MCF 10A (cell line): ENCODE measurements around the gene CTAGE8. TPM values are rescaled to one million over a fixed set of nuclear protein-coding genes. Genes with fewer than 3 reads are reported as not detected.
"Not testable (repeated sequence)": the region's sequence is repeated elsewhere in the genome, so short reads cannot be mapped to it uniquely, and the experiment has no call there.

Experiments used
- BruUV-seq: library from RNA; stranded (reverse); fragments of 400-500 nt; replicated peaks from 2 replicates; lab custom pipeline; 2021; lab: Mats Ljungman, UMichigan
- CTCF ChIA-PET: fragments of 300-600 bp; sonication (Branson Sonifier 250); formaldehyde crosslinking; extraction: SDS; loops from one replicate; lab custom pipeline; 2021; ENCODE audit warnings: antibody characterized with exemption, inconsistent platforms; lab: Yijun Ruan, JAX
- POLR2A ChIA-PET: fragments of 300-600, 350-650 bp; sonication (Branson Sonifier 250); formaldehyde crosslinking; extraction: SDS; loops from one replicate; lab custom pipeline; 2020; ENCODE audit warnings: antibody characterized with exemption, inconsistent platforms; lab: Yijun Ruan, JAX
- DNase-seq: peaks from one replicate; pipeline ENCODE4 v3.0.0-alpha.2; 2018; ENCODE audit not compliant: unreplicated experiment
- H3K27ac Mint-ChIP-seq: one replicate; pipeline ENCODE4 v1.8.0; 2022; ENCODE audit warnings: mild to moderate bottlenecking, low read depth, mixed read lengths; ENCODE audit not compliant: unreplicated experiment
- H3K27me3 Mint-ChIP-seq: one replicate; pipeline ENCODE4 v1.8.0; 2022; ENCODE audit warnings: mixed read lengths; ENCODE audit not compliant: insufficient read depth, unreplicated experiment
- H3K36me3 Mint-ChIP-seq: one replicate; pipeline ENCODE4 v1.8.0; 2022; ENCODE audit warnings: mild to moderate bottlenecking, moderate library complexity, mixed read lengths; ENCODE audit not compliant: insufficient read depth, unreplicated experiment
- H3K4me1 Mint-ChIP-seq: one replicate; pipeline ENCODE4 v1.8.0; 2022; ENCODE audit warnings: mixed read lengths; ENCODE audit not compliant: insufficient read depth, unreplicated experiment
- H3K4me3 Mint-ChIP-seq: one replicate; pipeline ENCODE4 v1.8.0; 2022; ENCODE audit warnings: mild to moderate bottlenecking, moderate library complexity, mixed read lengths; ENCODE audit not compliant: unreplicated experiment
- H3K9me3 Mint-ChIP-seq: one replicate; pipeline ENCODE4 v1.8.0; 2022; ENCODE audit warnings: mixed read lengths; ENCODE audit not compliant: unreplicated experiment
- intact Hi-C: fragments of 100-400 bp; cut with micrococcal nuclease; formaldehyde crosslinking; loops from 2 replicates; pipeline ENCODE4 v1.14.1; 2022
- total RNA-seq: library from RNA; stranded (reverse); gene quantifications from 2 replicates; pipeline ENCODE4 v1.2.3, GENCODE V29; 2022

CTAGE8 gene
- total RNA-seq, 1 experiment from 2014 or later: 0.96 TPM

DNA sequence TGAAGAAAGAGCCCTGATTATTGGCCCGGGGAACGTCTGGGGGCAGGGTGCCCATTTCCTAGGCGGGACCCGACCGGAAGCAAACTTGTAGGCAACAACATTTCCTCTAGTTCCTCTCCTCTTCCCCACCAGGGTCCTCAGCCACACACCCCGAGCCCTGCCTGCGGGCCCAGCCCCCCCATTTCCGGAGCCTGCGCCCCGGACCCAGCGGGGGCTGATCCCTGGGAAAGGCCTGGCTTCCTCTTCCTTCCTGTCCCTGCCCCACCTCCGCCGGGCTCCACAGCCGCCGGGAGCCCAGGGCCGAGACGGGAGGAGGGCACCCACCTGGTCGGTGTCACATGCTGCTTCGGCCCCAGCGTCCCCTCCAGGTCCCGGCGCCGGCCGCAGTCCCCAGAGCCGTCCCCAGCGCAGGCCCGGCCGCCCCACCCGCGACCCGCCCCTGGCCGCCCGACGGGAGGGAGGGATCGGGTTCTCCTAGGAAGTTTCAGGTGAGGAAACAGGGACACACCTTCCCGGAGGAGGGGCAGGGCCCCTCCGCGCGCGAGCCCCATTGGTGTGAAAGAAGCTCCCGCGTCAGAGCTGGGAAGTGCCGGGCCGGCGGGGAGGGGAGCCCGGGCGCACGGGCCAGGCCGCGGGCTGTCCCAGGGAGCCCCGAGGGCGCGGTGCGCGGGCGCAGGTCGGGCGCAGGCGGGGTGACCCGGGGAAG is 24.9 kb upstream of the CTAGE8 start:
- DNase-seq, POLR2A ChIA-PET, H3K27ac Mint-ChIP-seq, H3K4me1 Mint-ChIP-seq, H3K9me3 Mint-ChIP-seq, intact Hi-C loops, BruUV-seq, H3K4me3 Mint-ChIP-seq, H3K27me3 Mint-ChIP-seq, H3K36me3 Mint-ChIP-seq, CTCF ChIA-PET: not testable (repeated sequence)

DNA sequence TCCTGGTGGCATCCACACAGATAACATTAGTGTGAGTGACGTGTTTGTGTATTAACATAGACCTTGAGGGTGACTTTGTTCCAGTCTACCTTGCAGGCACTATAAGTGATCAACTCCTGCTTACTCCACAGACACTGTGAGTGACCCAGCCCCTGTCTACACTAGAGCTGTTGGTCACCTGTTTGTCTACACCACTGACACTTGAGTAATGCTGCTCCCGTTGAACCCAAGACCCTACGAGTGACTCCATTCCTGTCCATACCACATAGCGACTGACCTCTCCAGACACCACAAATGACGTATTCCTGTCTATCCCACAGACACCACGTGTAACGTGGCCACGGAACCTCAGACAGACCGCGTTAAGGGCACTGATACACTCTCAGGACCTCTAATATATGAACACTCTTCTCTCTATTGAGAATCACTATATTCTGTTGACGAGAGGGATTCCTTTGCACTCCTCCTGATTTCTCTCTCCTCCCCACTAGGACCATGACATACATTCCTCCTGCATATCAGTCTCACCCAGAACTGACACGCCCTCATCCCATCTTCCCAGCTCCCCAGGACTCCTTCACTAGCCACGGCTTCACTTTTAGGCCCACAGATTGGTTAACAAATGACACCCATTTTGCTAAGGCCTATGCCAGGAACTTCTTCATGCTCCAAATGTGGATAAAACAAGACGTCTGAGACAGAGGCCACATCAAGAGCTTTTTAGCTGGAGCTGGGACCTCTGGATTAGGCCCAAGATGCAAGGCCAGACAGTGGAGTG is 23.5 kb upstream of the CTAGE8 start:
- DNase-seq, H3K27me3 Mint-ChIP-seq, POLR2A ChIA-PET, CTCF ChIA-PET, BruUV-seq, H3K9me3 Mint-ChIP-seq, intact Hi-C loops, H3K36me3 Mint-ChIP-seq, H3K27ac Mint-ChIP-seq, H3K4me1 Mint-ChIP-seq, H3K4me3 Mint-ChIP-seq: not testable (repeated sequence)

DNA sequence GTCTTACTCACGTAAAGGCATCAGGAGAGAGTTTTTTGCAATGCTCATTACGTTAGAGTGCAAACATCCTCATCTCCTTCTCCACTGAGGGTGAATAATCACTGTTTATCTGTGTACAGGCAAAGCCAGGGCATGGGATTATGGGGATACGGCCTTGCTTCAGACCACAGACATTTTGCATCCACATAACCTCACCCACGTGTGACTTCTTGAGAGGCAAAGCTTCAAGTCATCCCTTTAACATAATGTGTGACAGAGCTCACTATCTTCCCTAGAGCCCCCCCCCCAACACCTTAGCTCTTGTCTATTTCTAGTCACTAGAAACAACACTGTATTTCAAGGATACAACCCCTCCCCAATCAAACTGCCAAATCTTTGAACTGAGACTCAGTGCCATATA is 22.5 kb upstream of the CTAGE8 start:
- DNase-seq, H3K4me3 Mint-ChIP-seq, POLR2A ChIA-PET, BruUV-seq, CTCF ChIA-PET, H3K4me1 Mint-ChIP-seq, H3K9me3 Mint-ChIP-seq, H3K27me3 Mint-ChIP-seq, intact Hi-C loops, H3K27ac Mint-ChIP-seq, H3K36me3 Mint-ChIP-seq: not testable (repeated sequence)

DNA sequence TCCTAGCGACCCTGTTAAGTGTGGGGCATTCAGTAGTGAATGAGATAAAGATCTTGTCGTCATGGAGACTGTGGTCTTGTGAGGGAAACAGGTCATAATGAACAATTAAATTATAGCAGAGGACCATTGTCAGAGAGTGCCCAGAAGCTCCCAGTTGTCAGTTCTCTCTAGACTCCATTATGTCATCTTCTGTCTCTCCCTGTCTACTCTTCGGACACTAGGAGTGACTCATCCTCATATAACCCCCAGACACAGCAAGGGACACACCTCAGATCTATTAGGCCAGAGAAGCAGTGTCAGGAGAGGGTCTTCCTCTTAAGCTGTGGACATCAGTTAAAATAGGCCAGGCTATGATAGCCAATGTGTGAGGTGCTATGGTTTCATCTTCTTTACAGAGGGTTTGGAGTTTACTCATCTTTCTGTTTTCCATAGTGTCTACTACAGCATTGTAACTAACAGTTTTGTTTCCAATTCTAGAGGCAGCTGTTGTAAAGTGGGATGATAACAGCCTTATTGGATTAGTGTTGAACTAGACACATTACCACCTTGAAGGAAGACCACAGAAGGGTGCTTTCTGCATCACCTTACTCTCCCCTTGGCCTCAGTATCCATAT is 18.2 kb upstream of the CTAGE8 start:
- CTCF ChIA-PET, BruUV-seq, H3K27me3 Mint-ChIP-seq, H3K4me1 Mint-ChIP-seq, DNase-seq, intact Hi-C loops, POLR2A ChIA-PET, H3K9me3 Mint-ChIP-seq, H3K36me3 Mint-ChIP-seq, H3K4me3 Mint-ChIP-seq, H3K27ac Mint-ChIP-seq: not testable (repeated sequence)

DNA sequence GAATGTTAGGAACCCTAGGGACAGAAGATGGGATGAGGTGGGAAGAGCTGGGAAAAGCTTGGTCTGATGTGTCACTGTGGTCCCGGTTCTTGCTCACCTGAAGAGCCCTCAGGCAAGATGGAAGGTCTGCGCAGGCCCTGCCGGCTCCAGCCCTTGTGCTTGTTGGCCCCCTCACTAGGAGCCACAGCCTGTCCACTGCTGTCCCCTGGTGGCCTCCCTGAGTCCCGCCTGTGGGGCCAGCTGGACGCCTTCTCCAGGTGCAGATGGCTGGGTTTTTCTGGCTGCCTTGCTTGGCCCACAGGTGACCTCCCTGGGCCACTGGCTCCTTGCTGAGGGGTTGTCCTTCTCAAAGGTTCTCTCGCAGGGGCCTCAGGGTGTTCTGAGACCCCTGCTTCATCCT is 14.6 kb upstream of the CTAGE8 start:
- POLR2A ChIA-PET, H3K27me3 Mint-ChIP-seq, H3K36me3 Mint-ChIP-seq, BruUV-seq, H3K9me3 Mint-ChIP-seq, H3K27ac Mint-ChIP-seq, H3K4me3 Mint-ChIP-seq, H3K4me1 Mint-ChIP-seq, CTCF ChIA-PET, DNase-seq, intact Hi-C loops: not testable (repeated sequence)

DNA sequence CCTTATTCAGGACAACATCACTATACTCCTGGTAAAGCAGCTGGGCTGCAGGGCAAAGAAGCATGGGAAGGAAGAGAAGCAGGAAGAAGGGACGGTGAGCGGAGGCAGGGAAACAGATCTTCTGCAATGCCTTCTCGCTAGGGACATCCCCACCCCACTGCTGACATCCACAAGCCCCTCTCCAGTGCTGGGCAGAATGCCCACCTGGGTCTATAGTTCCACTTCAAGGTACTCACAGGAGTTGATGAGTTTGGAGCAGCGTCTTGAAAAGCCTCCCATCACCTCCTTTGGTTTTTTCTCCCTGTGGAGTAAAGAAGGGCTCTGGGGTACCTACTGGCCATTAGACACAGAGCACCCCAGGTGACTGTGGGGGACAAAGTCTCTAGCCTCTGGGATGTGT is 13.4 kb upstream of the CTAGE8 start:
- DNase-seq, H3K4me3 Mint-ChIP-seq, H3K4me1 Mint-ChIP-seq, H3K36me3 Mint-ChIP-seq, H3K27me3 Mint-ChIP-seq, H3K27ac Mint-ChIP-seq, intact Hi-C loops, BruUV-seq, POLR2A ChIA-PET, H3K9me3 Mint-ChIP-seq, CTCF ChIA-PET: not testable (repeated sequence)

DNA sequence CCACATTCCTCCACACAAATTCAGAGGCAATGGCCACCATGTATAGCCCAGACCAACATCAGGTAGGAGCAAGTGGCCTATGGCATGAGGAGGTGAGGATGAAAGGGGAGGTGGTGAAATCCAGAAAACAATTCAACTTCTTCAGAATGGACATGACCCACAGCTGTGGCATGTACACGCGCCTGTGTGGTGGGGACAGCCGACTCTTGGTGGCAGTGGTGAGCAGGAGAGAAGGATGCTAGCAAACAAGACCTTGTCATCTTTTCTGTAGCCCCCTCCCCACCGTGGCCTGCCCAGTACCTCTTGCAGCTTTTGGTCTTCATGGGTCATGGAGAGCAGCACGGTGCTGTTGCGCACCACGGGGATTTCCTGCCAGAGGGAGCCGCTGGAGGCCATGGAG is 12.9 kb upstream of the CTAGE8 start:
- H3K27me3 Mint-ChIP-seq, H3K9me3 Mint-ChIP-seq, H3K27ac Mint-ChIP-seq, POLR2A ChIA-PET, H3K36me3 Mint-ChIP-seq, intact Hi-C loops, DNase-seq, H3K4me3 Mint-ChIP-seq, H3K4me1 Mint-ChIP-seq, CTCF ChIA-PET, BruUV-seq: not testable (repeated sequence)

DNA sequence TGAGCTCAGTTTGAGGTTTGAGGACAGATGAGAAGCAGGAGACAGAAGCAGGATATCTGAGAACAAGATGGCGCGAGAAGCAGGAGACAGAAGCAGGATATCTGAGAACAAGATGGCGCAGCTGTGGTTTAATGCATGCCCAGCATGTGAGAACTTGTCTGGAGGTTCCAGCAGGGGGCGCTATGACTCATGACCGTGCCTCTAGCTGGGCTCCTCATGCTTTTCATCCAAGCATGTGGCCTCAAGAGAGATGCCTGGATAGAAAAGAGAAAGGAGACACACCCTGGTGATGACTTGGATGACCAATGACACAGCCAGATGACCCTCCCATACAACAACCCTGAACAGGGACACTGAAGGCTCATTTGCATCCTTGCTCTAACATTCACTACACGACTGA is 10.9 kb upstream of the CTAGE8 start:
- H3K27me3 Mint-ChIP-seq, H3K4me3 Mint-ChIP-seq, H3K4me1 Mint-ChIP-seq, BruUV-seq, POLR2A ChIA-PET, CTCF ChIA-PET, H3K9me3 Mint-ChIP-seq, DNase-seq, intact Hi-C loops, H3K36me3 Mint-ChIP-seq, H3K27ac Mint-ChIP-seq: not testable (repeated sequence)

DNA sequence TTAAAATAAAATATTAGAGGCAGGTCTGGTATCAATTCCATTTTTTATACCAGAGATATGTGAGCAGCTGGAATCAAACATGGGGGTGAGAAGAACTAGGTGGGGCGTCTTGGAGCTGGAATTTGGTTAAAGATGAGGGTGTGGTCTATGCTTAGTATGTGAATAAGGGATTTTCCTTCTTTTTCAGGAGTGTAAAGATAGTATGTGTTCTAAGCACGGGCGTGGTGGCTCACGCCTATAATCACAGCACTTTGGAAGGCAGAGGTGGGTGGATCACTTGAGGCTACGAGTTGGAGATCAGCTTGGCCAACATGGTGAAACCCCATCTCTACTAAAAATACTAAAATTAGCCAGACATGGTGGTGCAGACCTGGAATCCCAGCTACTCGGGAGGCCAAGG is 6.2 kb upstream of the CTAGE8 start:
- BruUV-seq, H3K36me3 Mint-ChIP-seq, H3K27ac Mint-ChIP-seq, H3K4me3 Mint-ChIP-seq, H3K27me3 Mint-ChIP-seq, H3K4me1 Mint-ChIP-seq, DNase-seq, intact Hi-C loops, CTCF ChIA-PET, POLR2A ChIA-PET, H3K9me3 Mint-ChIP-seq: not testable (repeated sequence)
